ENCODE measurements around the gene KRTAP5-4. TPM values are rescaled to one million over a fixed set of nuclear protein-coding genes. Genes with fewer than 3 reads are reported as not detected.
"Not testable (repeated sequence)": the region's sequence is repeated elsewhere in the genome, so short reads cannot be mapped to it uniquely, and the experiment has no call there.

Gene KRTAP5-4
- total and polyA plus RNA-seq, 4 donors: not detected

- H3K4me1 ChIP-seq (ENCODE audit: control insufficient read depth in 5 of 5, insufficient read depth in 5 of 5, low read length in 5 of 5); H3K27ac ChIP-seq (ENCODE audit: low read depth in 1 of 2, low read length in 1 of 2); ATAC-seq (ENCODE audit: insufficient read depth, low FRiP score); H3K4me3 ChIP-seq; H3K36me3 ChIP-seq (ENCODE audit: control insufficient read depth in 4 of 4, insufficient read depth in 4 of 4, low read length in 4 of 4); H3K9ac ChIP-seq (ENCODE audit: insufficient read depth in 1 of 2, low read length in 2 of 2); H3K9me3 ChIP-seq (ENCODE audit: control insufficient read depth in 4 of 4, insufficient read depth in 3 of 4, low read length in 3 of 4); H3K27me3 ChIP-seq (ENCODE audit: control insufficient read depth in 3 of 3, insufficient read depth in 3 of 3, low read length in 2 of 3); DNase-seq: not testable (repeated sequence)
- WGBS, 2 donors: 58 to 65% methylated on average over 2 of the region's 2 CpGs
Observed at GRCh38 chr11:1582909-1583308, 39.0 kb downstream of the KRTAP5-4 start.

GRCh38 chr11:1581976-1582375 is 40.0 kb downstream of the KRTAP5-4 start:
- Histone ChIP-seq H3K4me3 (no peak overlapping the region), H3K4me1 (ENCODE audit: control insufficient read depth in 5 of 5, insufficient read depth in 5 of 5, low read length in 5 of 5) (no peaks in the 10 kb centered on the region), H3K27ac (ENCODE audit: low read depth in 1 of 2, low read length in 1 of 2) (no peak overlapping the region), H3K36me3 (ENCODE audit: control insufficient read depth in 4 of 4, insufficient read depth in 4 of 4, low read length in 4 of 4) (peaks cover 0 to 2% (median 0%) of the 10 kb centered on the region in 4 donors), H3K9me3 (ENCODE audit: control insufficient read depth in 4 of 4, insufficient read depth in 3 of 4, low read length in 3 of 4) (peaks cover 0 to 6% (median 2%) of the 10 kb centered on the region in 4 donors), H3K27me3 (ENCODE audit: control insufficient read depth in 3 of 3, insufficient read depth in 3 of 3, low read length in 2 of 3) (no peaks in the 10 kb centered on the region), H3K9ac (ENCODE audit: insufficient read depth in 1 of 2, low read length in 2 of 2) (no peak overlapping the region)
- TF ChIP-seq, protein P1, sequence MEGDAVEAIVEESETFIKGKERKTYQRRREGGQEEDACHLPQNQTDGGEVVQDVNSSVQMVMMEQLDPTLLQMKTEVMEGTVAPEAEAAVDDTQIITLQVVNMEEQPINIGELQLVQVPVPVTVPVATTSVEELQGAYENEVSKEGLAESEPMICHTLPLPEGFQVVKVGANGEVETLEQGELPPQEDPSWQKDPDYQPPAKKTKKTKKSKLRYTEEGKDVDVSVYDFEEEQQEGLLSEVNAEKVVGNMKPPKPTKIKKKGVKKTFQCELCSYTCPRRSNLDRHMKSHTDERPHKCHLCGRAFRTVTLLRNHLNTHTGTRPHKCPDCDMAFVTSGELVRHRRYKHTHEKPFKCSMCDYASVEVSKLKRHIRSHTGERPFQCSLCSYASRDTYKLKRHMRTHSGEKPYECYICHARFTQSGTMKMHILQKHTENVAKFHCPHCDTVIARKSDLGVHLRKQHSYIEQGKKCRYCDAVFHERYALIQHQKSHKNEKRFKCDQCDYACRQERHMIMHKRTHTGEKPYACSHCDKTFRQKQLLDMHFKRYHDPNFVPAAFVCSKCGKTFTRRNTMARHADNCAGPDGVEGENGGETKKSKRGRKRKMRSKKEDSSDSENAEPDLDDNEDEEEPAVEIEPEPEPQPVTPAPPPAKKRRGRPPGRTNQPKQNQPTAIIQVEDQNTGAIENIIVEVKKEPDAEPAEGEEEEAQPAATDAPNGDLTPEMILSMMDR (IDR thresholded peaks at IDR 0.05; ENCODE audit: control extremely low read depth, extremely low read depth): no peak
- DNase-seq (no peak), ATAC-seq (ENCODE audit: insufficient read depth, low FRiP score) (no peak)
- WGBS, 2 donors: 82 to 88% methylated on average over 9 of the region's 9 CpGs

DNA sequence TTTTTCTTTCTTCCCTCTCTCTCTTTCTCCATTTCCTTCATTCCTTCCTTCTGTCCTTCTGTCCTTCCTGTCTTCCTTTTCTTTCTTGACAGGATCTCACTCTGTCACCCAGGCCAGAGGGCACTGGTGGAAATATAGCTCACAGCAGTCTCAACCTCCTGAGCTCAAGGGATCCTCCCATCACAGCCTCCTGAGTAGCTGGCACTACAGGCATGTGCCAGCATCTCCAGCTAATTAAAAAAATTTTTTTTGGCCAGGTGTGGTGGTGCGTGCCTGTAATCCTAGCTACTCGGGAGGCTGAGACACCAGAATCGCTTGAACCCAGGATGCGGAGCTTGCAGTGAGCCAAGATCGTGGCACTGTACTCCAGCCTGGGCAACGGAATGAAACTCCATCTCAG is 45.1 kb downstream of the KRTAP5-4 start:
- ATAC-seq (ENCODE audit: insufficient read depth, low FRiP score): no peak
- H3K9me3 ChIP-seq (ENCODE audit: control insufficient read depth in 4 of 4, insufficient read depth in 3 of 4, low read length in 3 of 4): peaks cover 0 to 6% (median 2%) of the 10 kb centered on the region in 4 donors
- DNase-seq: no peak
- no peak overlapping the region for H3K27ac ChIP-seq (ENCODE audit: low read depth in 1 of 2, low read length in 1 of 2)
- H3K4me1 ChIP-seq (ENCODE audit: control insufficient read depth in 5 of 5, insufficient read depth in 5 of 5, low read length in 5 of 5): no peaks in the 10 kb centered on the region
- no peak overlapping the region for H3K4me3 ChIP-seq
- H3K27me3 ChIP-seq (ENCODE audit: control insufficient read depth in 3 of 3, insufficient read depth in 3 of 3, low read length in 2 of 3): peaks cover 0 to 17% (median 16%) of the 10 kb centered on the region in 3 donors
- 79 to 89% methylated on average over 6 of the region's 6 CpGs for WGBS, 2 donors
- no peak overlapping the region for H3K9ac ChIP-seq (ENCODE audit: insufficient read depth in 1 of 2, low read length in 2 of 2)
- no peaks in the 10 kb centered on the region for H3K36me3 ChIP-seq (ENCODE audit: control insufficient read depth in 4 of 4, insufficient read depth in 4 of 4, low read length in 4 of 4)
- TF ChIP-seq, protein P1 (IDR thresholded peaks at IDR 0.05; ENCODE audit: control extremely low read depth, extremely low read depth): no peak

DNA sequence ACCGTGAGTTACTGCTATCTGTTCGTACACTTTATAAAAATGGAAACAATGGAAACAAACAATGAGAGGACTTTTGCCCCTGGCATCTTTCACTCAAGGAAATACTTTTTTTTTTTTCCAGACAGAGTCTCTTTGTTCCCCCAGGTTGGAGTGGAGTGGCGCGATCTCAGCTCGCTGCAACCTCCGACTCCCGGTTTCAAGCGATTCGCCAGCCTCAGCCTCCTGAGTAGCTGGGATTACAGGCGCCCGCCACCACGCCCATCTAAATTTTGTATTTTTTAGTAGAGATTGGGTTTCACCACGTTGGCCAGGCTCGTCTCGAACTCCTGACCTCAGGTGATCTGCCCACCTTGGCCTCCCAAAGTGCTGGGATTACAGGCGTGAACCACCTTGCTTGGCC is 46.2 kb downstream of the KRTAP5-4 start:
- not testable (repeated sequence) for H3K4me3 ChIP-seq; H3K9me3 ChIP-seq (ENCODE audit: control insufficient read depth in 4 of 4, insufficient read depth in 3 of 4, low read length in 3 of 4); H3K9ac ChIP-seq (ENCODE audit: insufficient read depth in 1 of 2, low read length in 2 of 2); DNase-seq; ATAC-seq (ENCODE audit: insufficient read depth, low FRiP score); H3K4me1 ChIP-seq (ENCODE audit: control insufficient read depth in 5 of 5, insufficient read depth in 5 of 5, low read length in 5 of 5); H3K27ac ChIP-seq (ENCODE audit: low read depth in 1 of 2, low read length in 1 of 2); H3K36me3 ChIP-seq (ENCODE audit: control insufficient read depth in 4 of 4, insufficient read depth in 4 of 4, low read length in 4 of 4)
- WGBS, 2 donors: 82 to 87% methylated on average over 16 of the region's 16 CpGs
- H3K27me3 ChIP-seq (ENCODE audit: control insufficient read depth in 3 of 3, insufficient read depth in 3 of 3, low read length in 2 of 3): peaks cover 0 to 21% (median 16%) of the 10 kb centered on the region in 3 donors

- no peaks in the 10 kb centered on the region for H3K36me3 ChIP-seq (ENCODE audit: control insufficient read depth in 4 of 4, insufficient read depth in 4 of 4, low read length in 4 of 4)
- H3K4me1 ChIP-seq (ENCODE audit: control insufficient read depth in 5 of 5, insufficient read depth in 5 of 5, low read length in 5 of 5): peaks cover 0 to 5% (median 0%) of the 10 kb centered on the region in 5 donors
- no peak overlapping the region for H3K4me3 ChIP-seq
- ATAC-seq (ENCODE audit: insufficient read depth, low FRiP score) (no peak), DNase-seq (no peak)
- TF ChIP-seq, protein P1 (IDR thresholded peaks at IDR 0.05; ENCODE audit: control extremely low read depth, extremely low read depth): no peak
- 17 to 22% methylated on average over 7 of the region's 7 CpGs for WGBS, 2 donors
- no peak overlapping the region for H3K27ac ChIP-seq (ENCODE audit: low read depth in 1 of 2, low read length in 1 of 2)
- H3K27me3 ChIP-seq (ENCODE audit: control insufficient read depth in 3 of 3, insufficient read depth in 3 of 3, low read length in 2 of 3): peaks cover 0 to 25% (median 16%) of the 10 kb centered on the region in 3 donors
- H3K9ac ChIP-seq (ENCODE audit: insufficient read depth in 1 of 2, low read length in 2 of 2): no peak overlapping the region
- H3K9me3 ChIP-seq (ENCODE audit: control insufficient read depth in 4 of 4, insufficient read depth in 3 of 4, low read length in 3 of 4): peaks cover 0 to 6% (median 2%) of the 10 kb centered on the region in 4 donors
Observed at GRCh38 chr11:1574933-1575242, 47.0 kb downstream of the KRTAP5-4 start.

Measured in lung (tissue), 12 donors.